IMR-90 (cell line): ENCODE measurements around the gene PNPLA1. TPM values are rescaled to one million over a fixed set of nuclear protein-coding genes. Genes with fewer than 3 reads are reported as not detected.

Source experiments
- ATAC-seq: fragments of 200-7000 bp; cut with Tn5 transposase; 2 replicates; pipeline ENCODE4 v1.9.1; 2020; ENCODE audit warnings: low read depth, mild to moderate bottlenecking, moderate library complexity
- BruUV-seq: library from RNA; stranded (reverse); fragments of 400-500 nt; replicated peaks from 2 replicates; lab custom pipeline; 2021; lab: Mats Ljungman, UMichigan
- CTCF ChIA-PET: fragments of 300-600 bp; formaldehyde crosslinking; extraction: SDS; loops from one replicate; lab custom pipeline; 2021; ENCODE audit warnings: antibody characterized with exemption; lab: Yijun Ruan, JAX
- POLR2A ChIA-PET: fragments of 300-600 bp; sonication (Branson Sonifier 250); formaldehyde crosslinking; loops from one replicate; lab custom pipeline; 2022; ENCODE audit warnings: antibody characterized with exemption; ENCODE audit not compliant: unreplicated experiment; lab: Charles Lee
- DNase-seq: peaks from one replicate; pipeline ENCODE4 v3.0.0; 2013
- H2AFZ ChIP-seq: replicated peaks from 2 replicates; pipeline ENCODE3; 2013; ENCODE audit warnings: low read length, mild to moderate bottlenecking; ENCODE audit not compliant: poor library complexity
- H2AK5ac ChIP-seq: 2 replicates; pipeline ENCODE4 v1.6.1; 2013; ENCODE audit warnings: low read depth, low read length, inconsistent platforms
- H2AK9ac ChIP-seq: replicated peaks from 2 replicates; pipeline ENCODE3; 2013; ENCODE audit warnings: mild to moderate bottlenecking, low read depth, low read length, moderate library complexity; ENCODE audit not compliant: poor library complexity
- H2BK120ac ChIP-seq: 2 replicates; pipeline ENCODE4 v1.6.1; 2013; ENCODE audit warnings: low read depth, low read length, inconsistent platforms
- H2BK15ac ChIP-seq: 3 replicates; pipeline ENCODE4 v1.6.1; 2013; ENCODE audit warnings: low read depth, low read length, inconsistent platforms
- H2BK20ac ChIP-seq: 2 replicates; pipeline ENCODE4 v1.6.1; 2013; ENCODE audit warnings: low read depth, mild to moderate bottlenecking, inconsistent platforms, low read length, moderate library complexity
- H2BK5ac ChIP-seq: 2 replicates; pipeline ENCODE4 v1.6.1; 2013; ENCODE audit warnings: mild to moderate bottlenecking, low read depth, low read length, inconsistent platforms; ENCODE audit not compliant: poor library complexity, severe bottlenecking
- H3K14ac ChIP-seq: replicated peaks from 2 replicates; pipeline ENCODE4 v1.6.1; 2013; ENCODE audit warnings: low read depth, low read length, inconsistent platforms
- H3K18ac ChIP-seq: 2 replicates; pipeline ENCODE4 v1.6.1; 2013; ENCODE audit warnings: low read depth, low read length, control low read depth
- H3K23ac ChIP-seq: 2 replicates; pipeline ENCODE4 v1.6.1; 2013; ENCODE audit warnings: low read depth, low read length, inconsistent platforms
- H3K27ac ChIP-seq: 2 replicates; pipeline ENCODE4 v1.5.1; 2013; ENCODE audit warnings: mild to moderate bottlenecking, control low read depth, low read length; ENCODE audit not compliant: insufficient read depth
- H3K27me3 ChIP-seq: 2 replicates; pipeline ENCODE4 v1.6.1; 2013; ENCODE audit warnings: low read length; ENCODE audit not compliant: control insufficient read depth, insufficient read depth
- H3K36me3 ChIP-seq: 2 replicates; pipeline ENCODE4 v1.6.1; 2013; ENCODE audit warnings: low read length, mixed read lengths; ENCODE audit not compliant: control insufficient read depth, insufficient read depth
- H3K4ac ChIP-seq: 2 replicates; pipeline ENCODE4 v1.6.1; 2013; ENCODE audit warnings: low read depth, low read length, inconsistent platforms
- H3K4me1 ChIP-seq: 2 replicates; pipeline ENCODE4 v1.6.1; 2013; ENCODE audit warnings: low read length, mixed read lengths; ENCODE audit not compliant: control insufficient read depth, insufficient read depth
- H3K4me2 ChIP-seq: 2 replicates; pipeline ENCODE4 v1.6.1; 2013; ENCODE audit warnings: low read depth, mild to moderate bottlenecking, control low read depth, low read length, moderate library complexity
- H3K4me3 ChIP-seq: 2 replicates; pipeline ENCODE4 v1.5.1; 2013; ENCODE audit warnings: low read depth, mild to moderate bottlenecking, control low read depth, low read length, moderate library complexity; ENCODE audit not compliant: insufficient read depth
- H3K56ac ChIP-seq: 2 replicates; pipeline ENCODE4 v1.6.1; 2013; ENCODE audit warnings: low read length, inconsistent platforms; ENCODE audit not compliant: insufficient read depth; ENCODE audit errors: extremely low read depth
- H3K79me1 ChIP-seq, 2 experiments: 2 replicates each; pipeline ENCODE4 v1.6.1; 2013; ENCODE audit warnings: low read length in 2 of 2, inconsistent platforms in 1 of 2, low read depth in 1 of 2
- H3K9ac ChIP-seq: 2 replicates; pipeline ENCODE4 v1.6.1; 2013; ENCODE audit warnings: low read depth, low read length, control low read depth
- H3K9me1 ChIP-seq: 2 replicates; pipeline ENCODE4 v1.6.1; 2013; ENCODE audit warnings: low read length, inconsistent platforms; ENCODE audit not compliant: insufficient read depth
- H3K9me3 ChIP-seq: 2 replicates; pipeline ENCODE4 v1.6.1; 2013; ENCODE audit warnings: low read length; ENCODE audit not compliant: control insufficient read depth, insufficient read depth
- H4K20me1 ChIP-seq: 2 replicates; pipeline ENCODE4 v1.6.1; 2013; ENCODE audit warnings: low read length, inconsistent platforms; ENCODE audit not compliant: insufficient read depth
- H4K5ac ChIP-seq: 2 replicates; pipeline ENCODE4 v1.6.1; 2013; ENCODE audit warnings: mild to moderate bottlenecking, low read depth, low read length, control low read depth
- H4K8ac ChIP-seq, 2 experiments: 2 replicates each; pipeline ENCODE4 v1.6.1; 2013; ENCODE audit warnings: low read depth in 2 of 2, low read length in 2 of 2, control low read depth in 1 of 2, inconsistent platforms in 1 of 2
- H4K91ac ChIP-seq: 2 replicates; pipeline ENCODE4 v1.6.1; 2013; ENCODE audit warnings: low read depth, low read length, inconsistent platforms; ENCODE audit not compliant: insufficient read depth
- BHLHE40 ChIP-seq: fragments of 150-350 bp; IDR thresholded peaks from 2 replicates; pipeline ENCODE4 v1.6.1; 2016; ENCODE audit warnings: mild to moderate bottlenecking, low read depth, low read length
- CEBPB ChIP-seq: IDR thresholded peaks from 2 replicates; pipeline ENCODE4 v1.6.1; 2012; ENCODE audit warnings: low read depth, low read length, improper control_type of control experiment
- CTCF ChIP-seq: conservative IDR thresholded peaks from 2 replicates; pipeline ENCODE4 v1.5.1; 2012; ENCODE audit warnings: mild to moderate bottlenecking, low read depth, low read length, improper control_type of control experiment
- FOS ChIP-seq: fragments of 150-350 bp; IDR thresholded peaks from 2 replicates; pipeline ENCODE4 v1.6.1; 2016; ENCODE audit warnings: low read depth, low read length
- NFE2L2 ChIP-seq: fragments of 150-350 bp; IDR thresholded peaks from 2 replicates; pipeline ENCODE4 v1.6.1; 2016; ENCODE audit warnings: low read depth, mild to moderate bottlenecking, low read length
- POLR2A ChIP-seq: IDR thresholded peaks from 2 replicates; pipeline ENCODE4 v1.6.1; 2012; ENCODE audit warnings: mild to moderate bottlenecking, low read depth, low read length
- RAD21 ChIP-seq: IDR thresholded peaks from 2 replicates; pipeline ENCODE4 v1.6.1; 2012; ENCODE audit warnings: low read length, improper control_type of control experiment
- RCOR1 ChIP-seq: IDR thresholded peaks from 2 replicates; pipeline ENCODE4 v1.6.1; 2012; ENCODE audit warnings: mild to moderate bottlenecking, low read length, improper control_type of control experiment; ENCODE audit not compliant: insufficient replicate concordance
- RFX5 ChIP-seq: IDR thresholded peaks from 2 replicates; pipeline ENCODE4 v1.8.0; 2012; ENCODE audit warnings: low read depth, mild to moderate bottlenecking, low read length, moderate library complexity
- WGBS, 2 experiments: methylation state at CpG; one replicate each; pipeline versions ENCODE4 v1.1.5 to v1.1.7; 2013; ENCODE audit warnings: missing lambda C conversion rate in 2 of 2; ENCODE audit not compliant: insufficient read length in 1 of 2; ENCODE audit errors: extremely low coverage in 2 of 2; 5-methylcytosine and 5-hydroxymethylcytosine counted together
- dilution Hi-C: fragments of 300-500 bp; cut with HindIII; formaldehyde crosslinking; loops from one replicate; pipeline ENCODE4 v1.14.3; 2018; ENCODE audit warnings: low sequenced_read_pairs; ENCODE audit not compliant: unreplicated experiment
- in situ Hi-C: fragments of 300-500 bp; cut with MboI; formaldehyde crosslinking; loops from 3 replicates; pipeline ENCODE4 v1.14.3; 2019; ENCODE audit warnings: low sequenced_read_pairs, inconsistent platforms, mixed read lengths
- intact Hi-C: fragments of 100-400 bp; cut with micrococcal nuclease; formaldehyde crosslinking; loops from 2 replicates; pipeline ENCODE4 v1.10.0; 2022
- polyA plus RNA-seq, 3 experiments: library from polyadenylated mRNA; depleted of rRNA; stranded (reverse); fragments of >200 nt; gene quantifications; 2 replicates each; pipeline ENCODE4 v1.2.3, GENCODE V29; 2012; ENCODE audit warnings: low replicate concordance in 1 of 3
- total RNA-seq: library from RNA; depleted of rRNA; stranded (reverse); fragments of >200 nt; gene quantifications from 2 replicates; pipeline ENCODE4 v1.2.3, GENCODE V29; 2012
- TF ChIP-seq, protein P1 (sequence below): fragments of 150-350 bp; IDR thresholded peaks from 2 replicates; pipeline ENCODE4 v1.6.1; 2017; ENCODE audit warnings: mild to moderate bottlenecking, antibody characterized with exemption, low read length, low read depth
- TF ChIP-seq, protein P2 (sequence below): fragments of 150-350 bp; IDR thresholded peaks from 2 replicates; pipeline ENCODE4 v1.6.1; 2016; ENCODE audit warnings: low read depth, mild to moderate bottlenecking, low read length, moderate library complexity, borderline replicate concordance

Gene PNPLA1
- total and polyA plus RNA-seq, 2 of the 4 experiments (the other 2 are of a cell fraction) = not detected

DNA sequence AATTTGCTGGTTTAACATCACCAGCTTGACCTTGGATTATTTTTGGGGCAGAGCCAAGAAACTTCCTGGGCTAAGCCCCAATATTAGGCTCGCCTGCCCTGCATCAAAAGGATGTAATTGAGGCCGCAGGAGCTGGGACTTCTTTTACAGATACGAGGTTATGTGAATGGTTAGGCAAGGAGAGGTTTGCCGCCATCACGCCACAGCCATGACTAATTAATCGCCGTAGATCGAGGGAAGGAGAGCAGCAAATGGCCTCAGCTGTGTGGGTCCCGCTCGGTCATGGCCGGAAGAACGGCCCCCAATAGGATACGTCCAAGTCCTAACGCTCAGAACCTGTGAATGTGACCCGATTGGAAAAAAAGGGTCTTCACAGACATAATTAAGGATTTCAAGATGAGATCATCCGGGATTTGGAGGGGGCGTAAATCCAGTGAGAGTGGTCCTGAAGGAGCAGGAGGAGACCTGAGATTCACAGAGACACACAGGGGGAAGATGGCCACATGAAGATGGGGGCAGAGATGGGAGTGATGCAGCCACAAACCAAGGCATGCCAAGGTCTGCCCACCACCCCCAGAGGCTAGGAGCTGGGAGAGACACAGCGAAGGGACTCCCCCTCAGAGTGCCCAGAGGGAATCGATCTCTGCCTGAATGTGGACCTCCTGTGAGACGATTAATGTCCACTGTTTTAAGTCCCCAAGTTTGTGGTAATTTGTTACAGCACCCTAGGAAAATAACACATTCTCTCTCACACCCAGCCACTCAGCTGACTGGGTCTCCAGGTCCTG is 76.8 kb downstream of the PNPLA1 start (continued):
- TF ChIP-seq CTCF (no peak), RFX5 (no peak), NFE2L2 (no peak)

- no peak overlapping the region for H3K4me2 ChIP-seq
- no peaks in the 10 kb centered on the region for H3K36me3 ChIP-seq
- no peak overlapping the region for H3K27ac ChIP-seq
- no peak overlapping the region for H3K56ac ChIP-seq
- peaks cover 11% of the 10 kb centered on the region for H3K4me1 ChIP-seq
- no peaks in the 10 kb centered on the region for H3K9me3 ChIP-seq
- no peak overlapping the region for H2BK20ac ChIP-seq
- no peak overlapping the region for H2BK120ac ChIP-seq
- WGBS, 2 experiments = no CpG with 5 or more reads among the region's 4 CpGs
- dilution Hi-C loops = no loop called here
- H2AK5ac ChIP-seq = no peak overlapping the region
- H2BK5ac ChIP-seq = no peak overlapping the region
- no peak overlapping the region for H3K23ac ChIP-seq
- H4K20me1 ChIP-seq = peaks cover 4% of the 10 kb centered on the region; the same call in 1 of the 2 replicates
- no peaks in the 10 kb centered on the region for H3K79me1 ChIP-seq
- intact Hi-C loops = no loop called here
- no peak overlapping the region for H3K14ac ChIP-seq
- no TSS peak for BruUV-seq
- DNase-seq (no peak), ATAC-seq (no peak)
- H3K9ac ChIP-seq = no peak overlapping the region
- peaks cover 10% of the 10 kb centered on the region for H3K27me3 ChIP-seq
- H3K4ac ChIP-seq = no peak overlapping the region
- H3K4me3 ChIP-seq = no peak overlapping the region
- H2BK15ac ChIP-seq = no peak overlapping the region
- peaks cover 5% of the 10 kb centered on the region; the same call in 1 of the 2 replicates for H3K9me1 ChIP-seq
- H4K91ac ChIP-seq = no peak overlapping the region
- CTCF ChIA-PET = interaction anchor here (0.6 kb wide), 1 partner anchor 133 kb away, joined by 4 read pairs; no protein-coding TSS in a partner anchor
- H2AFZ ChIP-seq = no peak overlapping the region
- H2AK9ac ChIP-seq = no peak overlapping the region
- no peak overlapping the region for H4K8ac ChIP-seq
- POLR2A ChIA-PET = no interaction called here
- no peak for TF ChIP-seq RCOR1
- no peak for TF ChIP-seq RAD21
- TF ChIP-seq, protein P1, sequence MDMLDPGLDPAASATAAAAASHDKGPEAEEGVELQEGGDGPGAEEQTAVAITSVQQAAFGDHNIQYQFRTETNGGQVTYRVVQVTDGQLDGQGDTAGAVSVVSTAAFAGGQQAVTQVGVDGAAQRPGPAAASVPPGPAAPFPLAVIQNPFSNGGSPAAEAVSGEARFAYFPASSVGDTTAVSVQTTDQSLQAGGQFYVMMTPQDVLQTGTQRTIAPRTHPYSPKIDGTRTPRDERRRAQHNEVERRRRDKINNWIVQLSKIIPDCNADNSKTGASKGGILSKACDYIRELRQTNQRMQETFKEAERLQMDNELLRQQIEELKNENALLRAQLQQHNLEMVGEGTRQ = no peak
- TF ChIP-seq BHLHE40 = no peak
- no peak for TF ChIP-seq CEBPB
- TF ChIP-seq RFX5 = no peak
- no peak for TF ChIP-seq POLR2A
- TF ChIP-seq, protein P2, sequence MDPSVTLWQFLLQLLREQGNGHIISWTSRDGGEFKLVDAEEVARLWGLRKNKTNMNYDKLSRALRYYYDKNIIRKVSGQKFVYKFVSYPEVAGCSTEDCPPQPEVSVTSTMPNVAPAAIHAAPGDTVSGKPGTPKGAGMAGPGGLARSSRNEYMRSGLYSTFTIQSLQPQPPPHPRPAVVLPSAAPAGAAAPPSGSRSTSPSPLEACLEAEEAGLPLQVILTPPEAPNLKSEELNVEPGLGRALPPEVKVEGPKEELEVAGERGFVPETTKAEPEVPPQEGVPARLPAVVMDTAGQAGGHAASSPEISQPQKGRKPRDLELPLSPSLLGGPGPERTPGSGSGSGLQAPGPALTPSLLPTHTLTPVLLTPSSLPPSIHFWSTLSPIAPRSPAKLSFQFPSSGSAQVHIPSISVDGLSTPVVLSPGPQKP = no peak
- TF ChIP-seq NFE2L2 = no peak
- TF ChIP-seq FOS = no peak
- in situ Hi-C loops = no loop called here
- no peak overlapping the region for H3K18ac ChIP-seq
- no peak overlapping the region for H4K5ac ChIP-seq
Observed at GRCh38 chr6:36347621-36348020, 77.8 kb downstream of the PNPLA1 start.
